IPS-NIHi7 (cell line): ENCODE measurements around the gene NISCH.

Experiments used
- DNase-seq: peaks from one replicate; pipeline ENCODE4 v3.0.0; 2012; ENCODE audit warnings: mixed read lengths; ENCODE audit errors: extremely low spot score

NISCH gene

DNA sequence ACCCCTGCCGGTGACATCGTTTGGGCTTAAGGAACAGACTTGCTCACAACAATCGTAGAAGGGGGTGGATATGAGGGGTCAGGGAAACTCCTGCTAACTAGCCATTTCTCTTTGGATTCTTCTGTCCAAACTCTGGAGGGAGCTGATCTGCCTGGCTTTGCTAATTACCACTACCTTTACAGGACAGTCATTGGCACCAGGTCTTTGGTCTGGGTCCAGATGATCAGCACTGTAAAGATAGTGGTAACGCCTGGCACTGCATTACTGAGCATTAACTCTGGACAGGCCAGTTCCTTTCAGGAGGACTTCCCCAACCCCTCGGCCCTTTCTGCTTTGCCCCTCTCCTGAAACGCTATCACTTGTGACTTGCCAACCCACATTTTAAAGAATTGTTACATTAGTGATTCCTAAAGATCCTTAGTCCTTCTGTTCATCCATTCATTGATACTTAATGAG, 81.8 kb downstream of the NISCH start:
- no peak for DNase-seq

DNA sequence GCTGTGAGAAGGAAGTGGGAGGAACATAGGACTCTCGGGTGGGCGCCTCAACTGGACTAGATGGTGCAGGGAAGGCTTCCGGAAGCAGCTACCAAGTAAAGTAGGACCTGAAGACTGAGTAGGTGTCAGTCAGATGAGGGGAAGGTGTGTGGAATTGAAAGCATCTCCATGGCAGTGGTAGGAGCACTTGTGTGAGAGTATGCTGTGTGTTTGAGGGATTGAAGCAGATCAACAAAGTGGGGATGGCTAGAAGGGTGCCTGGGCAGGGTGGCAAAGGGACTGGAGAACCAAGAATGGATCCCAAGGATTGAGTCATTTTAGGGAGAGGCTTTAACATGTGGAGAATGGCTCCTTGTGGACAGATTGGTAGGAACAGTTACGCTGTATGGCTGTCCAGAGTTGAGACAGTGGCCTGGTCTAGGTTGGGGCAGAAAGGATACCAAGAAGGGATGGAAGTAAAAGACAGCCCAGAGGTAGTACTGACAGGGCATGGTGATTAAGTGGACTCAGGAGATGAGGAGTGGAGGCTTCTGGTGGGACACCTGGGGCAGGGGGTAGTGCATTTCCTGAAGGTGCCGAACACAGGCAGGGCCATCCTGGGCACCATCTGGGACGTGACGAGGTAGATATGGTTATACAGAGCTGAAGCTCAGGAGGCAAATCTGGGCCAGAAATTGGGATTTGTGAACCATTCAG, 82.5 kb downstream of the NISCH start:
- DNase-seq = no peak

DNA sequence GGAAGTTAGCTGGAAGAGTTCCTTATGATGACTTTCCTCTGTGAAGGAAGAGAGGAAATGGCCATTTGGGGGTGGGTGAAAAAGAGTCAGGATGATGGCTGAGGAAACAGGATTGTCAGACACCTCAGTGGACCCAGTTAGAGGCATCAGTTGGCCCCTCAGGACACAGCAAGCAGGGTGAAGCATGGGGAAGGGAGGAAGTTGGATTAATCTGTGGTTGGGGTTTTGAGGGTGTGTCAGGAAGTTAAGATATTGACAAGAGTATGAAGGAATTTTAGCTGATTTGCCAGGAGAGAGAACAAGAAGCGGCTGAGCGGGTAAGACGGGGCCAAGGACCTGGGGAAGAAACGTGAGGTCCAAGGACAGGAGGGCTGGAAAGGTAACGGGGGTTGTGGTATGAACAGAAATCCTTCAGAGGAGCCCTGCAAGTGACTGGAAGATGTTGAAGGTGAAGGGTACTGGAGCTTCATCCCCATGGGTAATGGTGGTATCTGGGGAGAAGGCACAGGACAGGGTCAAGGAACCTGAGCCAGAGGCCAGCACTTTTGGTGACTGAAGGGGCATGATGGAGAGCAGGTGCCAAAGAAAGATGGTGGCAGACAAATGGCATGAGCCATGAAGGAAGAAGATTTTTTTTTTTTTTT, 83.7 kb downstream of the NISCH start:
- DNase-seq = no peak

DNA sequence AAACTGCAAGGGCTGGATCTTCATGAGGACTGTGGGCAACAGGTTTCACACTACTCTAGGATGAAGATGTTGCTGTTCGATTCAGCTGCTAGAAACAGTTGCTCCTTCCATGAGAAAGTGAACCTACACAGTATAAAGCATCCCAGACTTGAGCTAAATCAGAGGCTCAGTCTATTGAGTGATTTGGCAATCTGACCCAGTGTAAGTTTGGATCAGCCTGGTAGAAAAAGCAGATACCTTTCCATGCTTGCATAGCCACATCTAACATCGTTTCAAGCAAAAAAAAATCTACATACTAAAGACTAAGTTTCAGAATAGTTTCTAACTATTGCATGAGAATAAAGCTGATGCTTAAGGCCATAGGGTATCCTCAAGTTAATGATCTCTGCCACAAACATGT, 85.6 kb downstream of the NISCH start:
- no peak for DNase-seq
